ENCODE data around the gene IPO9. TPM values are rescaled to one million over a fixed set of nuclear protein-coding genes. Genes with fewer than 3 reads are reported as not detected.
A peak's percentile ranks its signal among the peaks of the same experiment; 100 is the strongest.

The IPO9 gene
- total and polyA plus RNA-seq, 8 donors: 12.4 to 21.2 (median 16.3) TPM

GRCh38 chr1:201859424-201859823, 30.5 kb downstream of the IPO9 start:
- FAIRE-seq: no peak
- TF ChIP-seq CTCF (IDR thresholded peaks at IDR 0.05): no peak
- WGBS, 2 donors: 85 to 96% methylated on average over 5 of the region's 5 CpGs
- intact Hi-C loops (cut with DNase I): no loop called here
- no peak overlapping the region for H3K27ac ChIP-seq
- H3K4me1 ChIP-seq: no peaks in the 10 kb centered on the region
- ATAC-seq: no peak
- no peaks in the 10 kb centered on the region for H3K27me3 ChIP-seq
- peaks cover 0 to 51% (median 19%) of the 10 kb centered on the region in 3 donors for H3K36me3 ChIP-seq
- no peak for DNase-seq
- no peak overlapping the region for H3K4me3 ChIP-seq
- H3K9me3 ChIP-seq: no peaks in the 10 kb centered on the region

- Histone ChIP-seq H3K36me3 (peaks cover 0 to 40% (median 11%) of the 10 kb centered on the region in 3 donors), H3K4me1 (no peaks in the 10 kb centered on the region), H3K4me3 (no peak overlapping the region), H3K27ac (no peak overlapping the region), H3K27me3 (no peaks in the 10 kb centered on the region), H3K9me3 (no peaks in the 10 kb centered on the region)
- ATAC-seq (no peak), DNase-seq (no peak), FAIRE-seq (no peak)
- no peak for TF ChIP-seq CTCF (IDR thresholded peaks at IDR 0.05)
- WGBS, 2 donors: 91 to 95% methylated on average over 7 of the region's 7 CpGs
- intact Hi-C loops (cut with DNase I): no loop called here
These were observed 32.5 kb downstream of the IPO9 start for GRCh38 chr1:201861448-201861847.

GRCh38 chr1:201870397-201870796, 41.4 kb downstream of the IPO9 start:
- no peaks in the 10 kb centered on the region for H3K27me3 ChIP-seq
- no peak for TF ChIP-seq CTCF (IDR thresholded peaks at IDR 0.05)
- H3K4me1 ChIP-seq: no peaks in the 10 kb centered on the region
- no peak for ATAC-seq
- no peak for FAIRE-seq
- no peaks in the 10 kb centered on the region for H3K9me3 ChIP-seq
- intact Hi-C loops (cut with DNase I): no loop called here
- no peak overlapping the region for H3K4me3 ChIP-seq
- H3K27ac ChIP-seq: no peak overlapping the region
- peaks cover 4 to 72% (median 25%) of the 10 kb centered on the region in 3 donors for H3K36me3 ChIP-seq
- 95 to 97% methylated on average over 10 of the region's 10 CpGs for whole genome bisulfite sequencing, 2 donors
- no peak for DNase-seq

GRCh38 chr1:201874672-201875071, 45.7 kb downstream of the IPO9 start:
- H3K27ac ChIP-seq: no peak overlapping the region
- DNase-seq: no peak
- WGBS, 2 donors: 100% methylated on average over 1 of the region's 1 CpG
- no peak for FAIRE-seq
- TF ChIP-seq CTCF (IDR thresholded peaks at IDR 0.05): no peak
- H3K9me3 ChIP-seq: no peaks in the 10 kb centered on the region
- H3K27me3 ChIP-seq: no peaks in the 10 kb centered on the region
- no peaks in the 10 kb centered on the region for H3K4me1 ChIP-seq
- no peak overlapping the region for H3K4me3 ChIP-seq
- ATAC-seq: no peak
- H3K36me3 ChIP-seq: peaks cover 4 to 58% (median 10%) of the 10 kb centered on the region in 3 donors
- intact Hi-C loops (cut with DNase I): no loop called here

- FAIRE-seq (no peak), ATAC-seq (no peak), DNase-seq (peak in 1 of 6 donors; percentile 5)
- no peaks in the 10 kb centered on the region for H3K9me3 ChIP-seq
- no peak for TF ChIP-seq CTCF (IDR thresholded peaks at IDR 0.05)
- no peak overlapping the region for H3K4me3 ChIP-seq
- H3K36me3 ChIP-seq: peaks cover 0 to 42% (median 4%) of the 10 kb centered on the region in 3 donors
- H3K4me1 ChIP-seq: no peaks in the 10 kb centered on the region
- H3K27me3 ChIP-seq: no peaks in the 10 kb centered on the region
- 75 to 76% methylated on average over 8 of the region's 8 CpGs for WGBS, 2 donors
- no peak overlapping the region for H3K27ac ChIP-seq
- intact Hi-C loops (cut with DNase I): no loop called here
These were observed 47.3 kb downstream of the IPO9 start for GRCh38 chr1:201876148-201876818.
